HUES6 (cell line): ENCODE data around the gene KCNMA1.

Source experiments
- H3K27ac ChIP-seq: 2 replicates; pipeline ENCODE4 v1.7.0; 2013; ENCODE audit warnings: low read depth, mild to moderate bottlenecking, low read length, inconsistent platforms
- H3K27me3 ChIP-seq: 2 replicates; pipeline ENCODE4 v1.6.1; 2013; ENCODE audit warnings: low read length; ENCODE audit not compliant: control insufficient read depth, insufficient read depth
- H3K36me3 ChIP-seq: 2 replicates; pipeline ENCODE4 v1.6.1; 2013; ENCODE audit warnings: low read length; ENCODE audit not compliant: control insufficient read depth, insufficient read depth
- H3K4me1 ChIP-seq: 2 replicates; pipeline ENCODE4 v1.6.1; 2013; ENCODE audit warnings: low read length; ENCODE audit not compliant: control insufficient read depth, insufficient read depth
- H3K4me3 ChIP-seq: 2 replicates; pipeline ENCODE4 v1.5.1; 2013; ENCODE audit warnings: low read depth, low read length
- H3K9ac ChIP-seq: one replicate; pipeline ENCODE4 v1.6.1; 2013; ENCODE audit warnings: mild to moderate bottlenecking, low read length
- H3K9me3 ChIP-seq: 2 replicates; pipeline ENCODE4 v1.6.1; 2013; ENCODE audit warnings: low read depth, low read length; ENCODE audit not compliant: control insufficient read depth, insufficient read depth

The KCNMA1 gene

GRCh38 chr10:77072836-77073662, 564.6 kb downstream of the KCNMA1 start:
- Histone ChIP-seq H3K9me3 (no peaks in the 10 kb centered on the region), H3K27ac (no peak overlapping the region), H3K4me3 (no peak overlapping the region), H3K4me1 (0 out of 2 replicates have a peak, but pooled peaks cover 3% of the 10 kb centered on the region), H3K36me3 (no peaks in the 10 kb centered on the region), H3K9ac (no peak overlapping the region), H3K27me3 (no peaks in the 10 kb centered on the region)

DNA sequence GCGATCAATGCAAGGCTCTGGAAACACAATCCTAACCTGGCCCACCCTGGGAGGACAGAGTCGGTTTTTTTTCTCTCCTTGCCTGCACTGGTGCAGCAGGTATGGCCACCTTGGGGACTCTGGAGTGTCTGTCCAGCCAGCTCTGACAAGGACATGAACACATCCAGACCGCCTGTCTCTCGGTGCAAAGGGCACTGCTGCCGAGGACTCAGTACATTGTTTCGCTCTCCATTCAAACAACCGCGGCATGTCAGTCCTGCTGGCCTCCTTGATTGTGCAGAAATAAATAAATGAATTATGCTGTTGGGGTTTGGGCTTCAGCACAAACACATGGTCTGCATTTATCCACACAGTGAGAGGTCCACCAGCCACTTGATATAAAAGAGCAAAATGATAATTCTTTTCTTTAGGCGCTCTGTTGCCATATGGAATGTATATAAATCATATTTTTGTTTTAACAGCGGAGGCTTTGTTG, 565.2 kb downstream of the KCNMA1 start:
- Histone ChIP-seq H3K4me3 (no peak overlapping the region), H3K27me3 (no peaks in the 10 kb centered on the region), H3K9me3 (no peaks in the 10 kb centered on the region), H3K27ac (no peak overlapping the region), H3K9ac (no peak overlapping the region), H3K36me3 (no peaks in the 10 kb centered on the region), H3K4me1 (0 out of 2 replicates have a peak, but pooled peaks cover 3% of the 10 kb centered on the region)

GRCh38 chr10:77071956-77072355, 565.7 kb downstream of the KCNMA1 start:
- Histone ChIP-seq H3K9me3 (no peaks in the 10 kb centered on the region), H3K4me3 (no peak overlapping the region), H3K36me3 (no peaks in the 10 kb centered on the region)

DNA sequence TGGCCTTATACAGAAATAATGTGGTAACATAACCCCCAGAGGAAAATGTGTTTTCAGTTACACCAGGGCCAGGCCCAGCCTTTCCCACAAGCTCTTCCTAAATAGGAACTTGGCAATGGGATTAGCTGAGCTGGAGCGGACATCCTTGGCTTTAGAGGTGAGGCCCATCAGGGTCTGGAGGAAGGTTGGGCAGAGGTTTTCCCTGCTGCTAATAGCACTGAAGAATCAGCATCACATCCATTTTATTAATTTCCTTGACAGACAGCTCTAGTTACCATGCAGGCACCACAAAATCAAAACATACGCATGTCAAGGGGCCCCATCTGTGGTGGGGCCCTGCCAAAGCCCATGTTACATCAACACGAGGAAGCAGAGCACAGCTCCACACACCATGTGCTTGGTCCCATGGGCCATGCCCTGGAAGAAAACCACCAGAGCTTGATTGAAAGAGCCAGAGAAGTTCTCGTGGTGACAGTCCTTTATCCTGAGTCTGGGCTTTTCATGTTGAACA, 566.6 kb downstream of the KCNMA1 start:
- Histone ChIP-seq H3K36me3 (no peaks in the 10 kb centered on the region), H3K27me3 (no peaks in the 10 kb centered on the region), H3K4me1 (0 out of 2 replicates have a peak, but pooled peaks cover 3% of the 10 kb centered on the region), H3K9me3 (no peaks in the 10 kb centered on the region), H3K27ac (no peak overlapping the region), H3K9ac (no peak overlapping the region), H3K4me3 (no peak overlapping the region)

More at GRCh38 chr10:77071956-77072355, 565.7 kb downstream of the KCNMA1 start:
- no peak overlapping the region for H3K9ac ChIP-seq
- no peak overlapping the region for H3K27ac ChIP-seq
- 0 out of 2 replicates have a peak, but pooled peaks cover 3% of the 10 kb centered on the region for H3K4me1 ChIP-seq
- no peaks in the 10 kb centered on the region for H3K27me3 ChIP-seq

DNA sequence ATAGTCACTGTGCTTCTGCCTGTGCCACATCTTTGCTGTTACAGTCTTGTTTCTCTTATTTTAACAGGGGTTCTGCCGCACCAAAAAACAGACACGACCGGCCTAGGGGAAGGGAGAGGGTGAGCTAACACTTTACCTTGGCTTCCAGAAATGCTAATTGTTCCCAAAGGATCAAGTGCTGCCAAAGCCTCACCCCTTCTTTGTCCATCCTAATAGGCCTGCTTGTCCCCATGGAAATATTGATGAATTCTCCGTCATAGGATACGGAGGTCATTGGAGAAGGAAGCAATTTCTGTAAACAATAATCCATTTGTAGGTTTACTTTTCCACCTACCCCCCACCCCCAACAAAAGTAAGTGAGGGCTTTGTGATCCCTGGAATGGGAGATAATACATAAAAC, 567.3 kb downstream of the KCNMA1 start:
- H3K9me3 ChIP-seq: no peaks in the 10 kb centered on the region
- H3K4me1 ChIP-seq: 0 out of 2 replicates have a peak, but pooled peaks cover 3% of the 10 kb centered on the region
- no peaks in the 10 kb centered on the region for H3K36me3 ChIP-seq
- no peak overlapping the region for H3K27ac ChIP-seq
- H3K27me3 ChIP-seq: no peaks in the 10 kb centered on the region
- H3K4me3 ChIP-seq: no peak overlapping the region
- no peak overlapping the region for H3K9ac ChIP-seq

DNA sequence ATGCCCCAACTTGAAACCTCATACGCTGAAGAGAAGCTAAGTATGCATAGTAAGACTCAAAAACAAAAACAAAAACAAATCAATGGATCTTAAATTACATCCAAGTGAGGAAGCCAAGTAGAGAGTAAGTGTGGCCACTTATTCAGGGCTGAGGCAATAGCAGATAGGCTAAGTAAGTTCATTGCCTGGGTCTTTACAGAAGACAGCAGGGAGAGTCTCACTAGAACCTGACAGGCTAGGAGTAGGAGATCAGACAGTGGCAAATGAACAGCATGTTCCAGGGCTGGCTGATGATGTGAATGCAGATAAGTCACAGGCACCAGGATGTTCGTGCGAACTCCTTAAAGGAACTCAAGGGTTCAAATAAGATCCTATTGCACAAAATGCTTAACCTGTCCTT, 568.6 kb downstream of the KCNMA1 start:
- no peaks in the 10 kb centered on the region for H3K27me3 ChIP-seq
- no peaks in the 10 kb centered on the region for H3K36me3 ChIP-seq
- no peaks in the 10 kb centered on the region for H3K9me3 ChIP-seq
- no peak overlapping the region for H3K9ac ChIP-seq
- 0 out of 2 replicates have a peak, but pooled peaks cover 3% of the 10 kb centered on the region for H3K4me1 ChIP-seq
- H3K4me3 ChIP-seq: no peak overlapping the region
- no peak overlapping the region for H3K27ac ChIP-seq

GRCh38 chr10:77068272-77068671, 569.3 kb downstream of the KCNMA1 start:
- H3K36me3 ChIP-seq: no peaks in the 10 kb centered on the region
- H3K4me1 ChIP-seq: 0 out of 2 replicates have a peak, but pooled peaks cover 3% of the 10 kb centered on the region
- H3K4me3 ChIP-seq: no peak overlapping the region
- no peaks in the 10 kb centered on the region for H3K9me3 ChIP-seq
- no peaks in the 10 kb centered on the region for H3K27me3 ChIP-seq
- no peak overlapping the region for H3K27ac ChIP-seq
- H3K9ac ChIP-seq: no peak overlapping the region

GRCh38 chr10:77062381-77062780, 575.2 kb downstream of the KCNMA1 start:
- H3K9me3 ChIP-seq: no peaks in the 10 kb centered on the region
- no peak overlapping the region for H3K27ac ChIP-seq
- no peaks in the 10 kb centered on the region for H3K36me3 ChIP-seq
- H3K4me3 ChIP-seq: no peak overlapping the region
- H3K27me3 ChIP-seq: no peaks in the 10 kb centered on the region
- no peak overlapping the region for H3K9ac ChIP-seq
- no peaks in the 10 kb centered on the region for H3K4me1 ChIP-seq

DNA sequence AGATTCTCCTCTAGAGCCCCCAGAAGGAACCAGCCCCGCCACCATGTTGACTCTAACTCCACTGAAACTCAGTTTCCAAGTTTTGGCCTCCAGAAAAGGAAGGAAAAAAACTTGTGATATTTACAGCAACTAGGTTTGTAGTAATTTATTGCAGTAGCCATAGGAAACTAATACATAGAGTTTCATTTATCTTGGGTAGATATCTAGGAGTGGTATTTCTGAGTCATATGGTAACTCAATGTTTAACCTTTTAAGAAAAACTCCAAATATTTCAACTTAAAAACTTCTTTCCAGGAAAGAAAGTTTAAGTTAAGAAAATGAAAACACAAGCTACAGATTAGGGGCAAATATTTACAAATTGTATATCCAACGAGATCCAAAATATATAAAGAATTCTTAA, 576.7 kb downstream of the KCNMA1 start:
- H3K9me3 ChIP-seq: no peaks in the 10 kb centered on the region
- H3K4me3 ChIP-seq: no peak overlapping the region
- no peaks in the 10 kb centered on the region for H3K4me1 ChIP-seq
- H3K27me3 ChIP-seq: no peaks in the 10 kb centered on the region
- no peak overlapping the region for H3K27ac ChIP-seq
- H3K36me3 ChIP-seq: no peaks in the 10 kb centered on the region
- H3K9ac ChIP-seq: no peak overlapping the region

DNA sequence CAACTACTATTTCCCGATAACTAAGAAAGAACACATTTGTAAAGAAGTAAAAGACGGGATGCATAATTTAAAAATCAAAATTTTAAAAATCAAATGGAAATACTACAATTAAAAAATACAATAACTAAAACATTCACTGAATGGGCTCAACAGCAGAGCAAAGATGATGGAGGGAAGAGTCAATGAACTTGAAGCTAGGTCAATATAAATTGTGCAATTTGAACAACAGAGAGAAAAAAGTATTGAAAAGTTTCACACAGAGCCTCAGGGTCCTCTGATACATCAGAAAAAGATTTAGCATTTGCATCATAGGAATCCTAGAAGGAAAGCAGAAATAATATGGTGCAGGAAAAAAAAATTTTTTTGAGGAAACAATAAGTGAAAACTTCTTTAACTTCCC, 581.0 kb downstream of the KCNMA1 start:
- peaks cover 2% of the 10 kb centered on the region; the same call in 1 of the 2 replicates for H3K4me1 ChIP-seq
- H3K9ac ChIP-seq: no peak overlapping the region
- no peak overlapping the region for H3K4me3 ChIP-seq
- H3K9me3 ChIP-seq: no peaks in the 10 kb centered on the region
- H3K27ac ChIP-seq: no peak overlapping the region
- no peaks in the 10 kb centered on the region for H3K36me3 ChIP-seq
- no peaks in the 10 kb centered on the region; the same call in 1 of the 2 replicates for H3K27me3 ChIP-seq

DNA sequence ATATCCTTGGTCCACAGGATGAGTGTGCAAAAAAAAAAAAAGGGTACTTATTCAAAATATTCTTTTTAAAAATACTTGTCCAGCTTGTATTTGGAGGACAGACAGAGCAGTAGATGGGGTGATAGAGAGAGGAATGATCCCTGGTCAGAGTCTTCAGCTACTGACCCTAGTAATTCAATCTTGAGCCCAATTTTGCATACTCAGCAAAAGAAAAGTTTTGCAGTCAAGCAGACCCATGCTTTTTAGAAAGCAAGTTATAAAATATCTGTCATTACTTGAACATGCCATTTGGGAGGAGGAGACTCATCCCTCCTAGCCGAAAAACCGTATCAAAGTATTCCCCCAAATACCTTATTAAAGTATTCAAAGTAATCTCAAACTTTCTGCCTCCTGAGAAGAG, 585.0 kb downstream of the KCNMA1 start:
- Histone ChIP-seq H3K27me3 (no peaks in the 10 kb centered on the region; the same call in 1 of the 2 replicates), H3K4me1 (peaks cover 3% of the 10 kb centered on the region; the same call in 1 of the 2 replicates), H3K9ac (no peak overlapping the region), H3K36me3 (no peaks in the 10 kb centered on the region), H3K4me3 (no peak overlapping the region), H3K9me3 (no peaks in the 10 kb centered on the region), H3K27ac (no peak overlapping the region)
